ENCODE results near the gene RPL32.

DNA sequence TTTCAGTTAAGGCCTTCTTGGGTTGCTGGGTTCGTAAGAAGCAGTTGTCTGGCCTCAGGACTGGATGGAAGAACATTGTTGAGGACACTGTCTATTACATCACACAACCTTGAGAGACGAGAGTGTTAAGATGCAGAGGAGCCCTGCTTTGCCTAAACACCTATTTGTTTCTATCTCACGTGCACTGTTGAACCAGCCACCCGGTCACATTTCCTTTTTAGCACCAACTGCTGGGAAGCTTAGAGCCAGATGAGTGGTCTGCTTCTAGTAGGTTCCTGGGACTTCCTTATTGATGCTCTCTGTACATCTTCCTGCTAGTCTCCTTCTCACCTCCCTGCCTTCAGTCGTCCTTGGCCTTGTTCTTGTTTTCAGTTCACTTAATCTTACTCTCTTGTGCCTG is 22.6 kb downstream of the RPL32 start:
- TF ChIP-seq EZH2 (IDR thresholded peaks at IDR 0.05; ENCODE audit: insufficient read depth, poor library complexity, severe bottlenecking) (no peak), EZH2phosphoT487 (IDR thresholded peaks at IDR 0.05; ENCODE audit: insufficient read depth, low read depth) (no peak)
